ENCODE measurements around the gene VASP.

DNA sequence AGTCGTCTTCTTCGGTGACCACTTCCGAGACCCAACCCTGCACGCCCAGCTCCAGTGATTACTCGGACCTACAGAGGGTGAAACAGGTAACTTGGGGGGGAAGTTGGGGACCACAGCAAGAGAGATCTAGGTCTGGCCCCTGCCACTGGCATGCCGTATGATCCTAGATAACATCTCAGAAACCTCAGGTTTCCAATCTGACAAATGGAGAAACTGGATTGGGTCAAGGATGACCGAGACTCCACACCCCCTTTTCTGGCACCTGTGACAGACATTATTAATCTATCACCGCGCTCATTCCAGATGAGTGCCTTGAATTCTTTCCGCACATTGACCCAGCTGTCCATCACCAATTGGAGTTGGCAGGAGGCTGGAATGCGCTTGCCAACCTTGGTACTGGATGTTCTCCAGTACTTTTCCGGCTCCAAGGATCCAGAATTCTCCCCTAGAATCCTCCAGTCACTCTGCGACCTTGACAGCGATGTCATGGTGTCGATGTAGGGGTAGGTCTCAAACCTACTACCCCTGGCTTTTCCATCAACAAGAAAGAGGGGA is 17.4 kb downstream of the VASP start:
- TF ChIP-seq, protein P1, sequence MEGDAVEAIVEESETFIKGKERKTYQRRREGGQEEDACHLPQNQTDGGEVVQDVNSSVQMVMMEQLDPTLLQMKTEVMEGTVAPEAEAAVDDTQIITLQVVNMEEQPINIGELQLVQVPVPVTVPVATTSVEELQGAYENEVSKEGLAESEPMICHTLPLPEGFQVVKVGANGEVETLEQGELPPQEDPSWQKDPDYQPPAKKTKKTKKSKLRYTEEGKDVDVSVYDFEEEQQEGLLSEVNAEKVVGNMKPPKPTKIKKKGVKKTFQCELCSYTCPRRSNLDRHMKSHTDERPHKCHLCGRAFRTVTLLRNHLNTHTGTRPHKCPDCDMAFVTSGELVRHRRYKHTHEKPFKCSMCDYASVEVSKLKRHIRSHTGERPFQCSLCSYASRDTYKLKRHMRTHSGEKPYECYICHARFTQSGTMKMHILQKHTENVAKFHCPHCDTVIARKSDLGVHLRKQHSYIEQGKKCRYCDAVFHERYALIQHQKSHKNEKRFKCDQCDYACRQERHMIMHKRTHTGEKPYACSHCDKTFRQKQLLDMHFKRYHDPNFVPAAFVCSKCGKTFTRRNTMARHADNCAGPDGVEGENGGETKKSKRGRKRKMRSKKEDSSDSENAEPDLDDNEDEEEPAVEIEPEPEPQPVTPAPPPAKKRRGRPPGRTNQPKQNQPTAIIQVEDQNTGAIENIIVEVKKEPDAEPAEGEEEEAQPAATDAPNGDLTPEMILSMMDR (IDR thresholded peaks at IDR 0.05) = no peak
- TF ChIP-seq MAX (CRISPR knock-in tag; IDR thresholded peaks at IDR 0.05) = no peak

All from WTC11 (cell line).